ENCODE data around the gene F5.

Gene F5

GRCh38 chr1:169561692-169562091 is 24.6 kb downstream of the F5 start:
- TF ChIP-seq CTCF (IDR thresholded peaks at IDR 0.05) = no peak

DNA sequence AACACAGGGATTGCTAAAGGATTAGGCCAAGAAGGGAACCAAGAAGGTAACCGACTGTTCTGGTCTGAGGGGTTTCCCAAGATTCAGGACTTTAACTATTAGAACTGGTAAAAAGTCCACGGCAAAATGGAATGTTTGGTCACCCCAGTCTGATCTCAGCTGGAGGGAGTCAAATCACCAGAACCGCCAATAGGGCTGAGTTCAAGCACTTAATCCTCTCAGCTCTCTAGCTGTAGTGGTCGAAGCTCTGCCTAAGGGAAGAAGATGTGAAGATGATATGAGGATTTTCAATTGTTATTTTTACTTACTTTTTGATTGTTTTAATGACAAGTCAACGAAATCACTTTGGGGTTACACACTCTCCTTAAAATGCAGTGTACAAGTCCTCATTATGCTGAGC is 29.1 kb downstream of the F5 start:
- no peak for TF ChIP-seq CTCF (IDR thresholded peaks at IDR 0.05)

DNA sequence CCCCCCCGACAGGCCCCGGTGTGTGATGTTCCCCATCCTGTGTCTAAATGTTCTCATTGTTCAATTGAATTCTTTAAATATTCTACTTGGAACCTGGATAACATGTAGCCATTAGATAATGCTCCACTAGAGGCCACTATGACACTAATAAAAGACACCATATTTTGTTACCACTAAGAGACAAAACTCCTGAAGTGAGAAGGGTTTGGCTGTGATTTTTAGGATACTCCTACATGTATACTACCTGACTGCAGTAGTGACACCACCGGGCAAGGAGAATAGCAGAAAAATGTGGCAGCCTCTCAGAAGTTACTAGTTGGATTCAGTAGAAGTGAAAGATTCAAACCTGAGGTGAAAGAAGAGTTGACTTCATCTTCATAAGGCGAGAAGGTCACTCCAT is 36.0 kb downstream of the F5 start:
- peak; percentile 63; the same call in 1 of the 2 replicates for TF ChIP-seq CTCF (IDR thresholded peaks at IDR 0.05)

DNA sequence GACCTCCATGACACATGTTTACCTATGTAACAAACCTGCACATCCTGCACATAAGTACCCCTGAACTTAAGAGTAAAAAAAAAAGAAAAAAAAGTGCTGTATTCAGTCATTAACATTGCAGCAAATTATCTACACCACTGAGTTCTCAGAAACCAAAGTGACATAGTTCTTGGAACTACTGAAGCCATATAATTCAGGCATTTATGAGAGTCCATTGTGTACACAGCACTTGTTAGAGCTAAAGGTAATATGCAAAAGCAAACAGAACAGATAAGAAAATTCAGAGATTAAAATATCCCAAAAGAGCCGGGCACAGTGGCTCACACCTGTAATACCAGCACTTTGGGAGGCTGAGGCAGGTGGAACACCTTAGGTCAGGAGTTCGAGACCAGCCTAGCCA is 38.0 kb downstream of the F5 start:
- TF ChIP-seq CTCF (IDR thresholded peaks at IDR 0.05) = no peak

DNA sequence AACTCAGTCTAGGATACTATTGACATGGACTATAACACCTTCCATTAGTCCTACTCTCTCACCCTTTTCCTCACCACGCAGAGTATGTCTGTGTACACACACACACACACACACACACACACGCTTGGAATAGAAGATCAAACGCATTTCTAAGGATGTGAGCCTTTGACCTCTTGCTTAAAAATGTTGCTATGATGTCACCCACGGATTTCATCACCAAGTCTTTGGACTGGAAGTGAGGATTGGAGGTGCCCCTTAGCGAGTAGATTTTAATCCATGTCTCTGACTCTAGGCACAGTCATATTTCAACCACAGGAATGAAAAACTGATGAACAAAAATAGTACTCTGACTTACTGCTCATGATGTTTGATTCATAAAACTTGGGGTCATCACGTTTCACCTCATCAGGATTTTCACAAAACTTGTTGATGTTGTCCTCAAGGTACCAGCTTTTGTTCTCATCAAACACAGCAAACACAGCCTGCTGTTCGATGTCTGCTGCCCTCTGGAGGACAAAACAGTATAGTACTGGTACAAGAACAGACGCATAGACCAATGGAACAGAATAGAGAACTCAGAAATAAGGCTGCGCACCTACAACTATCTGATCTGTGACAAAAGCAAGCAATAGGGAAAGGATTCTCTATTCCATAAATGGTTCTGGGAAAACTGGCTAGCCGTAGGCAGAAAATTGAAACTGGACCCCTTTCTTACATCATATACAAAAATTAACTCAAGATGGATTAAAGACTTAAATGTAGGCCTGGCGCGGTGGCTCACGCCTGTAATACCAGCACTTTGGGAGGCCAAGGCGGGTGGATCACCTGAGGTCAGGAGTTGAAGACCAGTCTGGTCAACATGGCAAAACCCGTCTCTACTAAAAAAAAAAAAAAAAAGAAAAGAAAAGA is 39.9 kb downstream of the F5 start:
- TF ChIP-seq CTCF (IDR thresholded peaks at IDR 0.05) = peak; percentile 83

- TF ChIP-seq CTCF (IDR thresholded peaks at IDR 0.05) = no peak
These were observed 40.8 kb downstream of the F5 start for GRCh38 chr1:169545472-169545871.

GRCh38 chr1:169538998-169539871 is 47.0 kb downstream of the F5 start:
- TF ChIP-seq CTCF (IDR thresholded peaks at IDR 0.05) = no peak
